Measurements from ENCODE around the gene TBC1D13. TPM values are rescaled to one million over a fixed set of nuclear protein-coding genes. Genes with fewer than 3 reads are reported as not detected.

TBC1D13 gene
- total RNA-seq (24.3 TPM), polyA plus RNA-seq (10 to 100 TPM; 13.3 to 18.8 (median 16.8) TPM)

DNA sequence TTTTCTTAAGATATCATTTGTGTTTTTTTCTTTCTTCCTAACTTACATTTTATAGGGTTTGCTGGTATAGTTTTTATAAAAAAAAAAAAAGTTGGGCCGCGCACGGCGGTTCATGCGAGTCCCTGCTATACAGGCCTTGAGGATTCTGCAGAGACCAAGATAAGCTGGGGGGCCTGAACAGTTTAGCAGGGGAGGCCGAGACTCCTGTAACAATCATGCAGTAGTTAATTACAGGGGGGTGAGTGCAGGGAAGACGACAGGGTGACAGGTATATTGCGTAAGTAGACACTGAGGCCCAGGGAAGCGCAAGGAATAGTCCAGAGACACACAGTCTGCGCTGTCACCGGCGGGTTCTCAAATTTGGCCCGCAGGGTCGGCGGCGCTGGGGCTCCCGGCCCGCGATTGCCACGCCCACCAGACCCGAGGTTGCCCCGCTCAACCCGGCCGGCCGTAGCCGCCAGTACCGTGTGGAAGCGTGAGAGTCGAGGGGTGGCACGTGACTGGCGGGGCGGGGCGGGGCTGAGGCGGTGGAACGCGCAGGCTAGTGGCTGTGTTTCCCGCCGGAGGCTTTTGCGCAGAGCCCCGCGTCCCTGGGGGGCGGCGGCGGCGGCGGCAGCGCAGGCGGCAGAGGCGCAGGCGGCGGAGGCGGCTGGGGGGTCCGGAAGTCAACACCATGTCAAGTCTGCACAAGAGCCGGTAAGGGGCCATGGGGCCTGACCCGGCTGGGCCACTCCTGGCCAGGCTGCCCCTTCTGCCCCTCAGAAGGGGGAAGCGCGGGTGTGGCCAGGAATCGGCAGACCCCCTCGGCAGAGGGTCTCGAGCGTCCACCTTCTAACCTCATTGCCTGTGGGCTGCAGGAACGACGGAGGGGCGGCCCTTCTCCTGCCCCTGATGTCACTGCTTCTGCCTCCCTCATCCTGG is at the start of gene TBC1D13:
Gene TBC1D13, plus strand, starts transcription at position 573 of the 921 bp plus-strand sequence. Its CDS starts 101 bp downstream, at position 674.
- Mint-ChIP-seq H3K4me1 (peaks cover 3 to 32% (median 7%) of the 10 kb centered on the region in 4 donors), H3K4me3 (peak within 1 kb of the TSS; percentile 89 to 97 (median 95)), H3K27ac (peak within 1 kb of the TSS; percentile 92 to 95 (median 93)), H3K27me3 (no peaks in the 10 kb centered on the region), H3K36me3 (peaks cover 4% of the 10 kb centered on the region), H3K9me3 (peaks cover 0 to 3% (median 0%) of the 10 kb centered on the region in 7 donors)
- Histone ChIP-seq H3K36me3 (ENCODE audit: control insufficient read depth, insufficient read depth, low read length) (peaks cover 20% of the 10 kb centered on the region), H3K27me3 (ENCODE audit: control insufficient read depth, insufficient read depth, low read length) (no peaks in the 10 kb centered on the region), H3K9me3 (ENCODE audit: control insufficient read depth in 2 of 2, low read length in 2 of 2) (no peaks in the 10 kb centered on the region), H3K4me1 (ENCODE audit: control insufficient read depth, insufficient read depth, low read length, poor library complexity, severe bottlenecking) (peaks cover 20% of the 10 kb centered on the region), H3K27ac (ENCODE audit: insufficient read depth, low read length, poor library complexity, severe bottlenecking) (peak within 1 kb of the TSS; percentile 85), H3K4me3 (ENCODE audit: low read depth, low read length) (peak within 1 kb of the TSS; percentile 76)
- ATAC-seq (ENCODE audit: low read depth in 2 of 2): peak; percentile 96 to 98
- peak; percentile 86 to 92 (median 91) for DNase-seq

DNA sequence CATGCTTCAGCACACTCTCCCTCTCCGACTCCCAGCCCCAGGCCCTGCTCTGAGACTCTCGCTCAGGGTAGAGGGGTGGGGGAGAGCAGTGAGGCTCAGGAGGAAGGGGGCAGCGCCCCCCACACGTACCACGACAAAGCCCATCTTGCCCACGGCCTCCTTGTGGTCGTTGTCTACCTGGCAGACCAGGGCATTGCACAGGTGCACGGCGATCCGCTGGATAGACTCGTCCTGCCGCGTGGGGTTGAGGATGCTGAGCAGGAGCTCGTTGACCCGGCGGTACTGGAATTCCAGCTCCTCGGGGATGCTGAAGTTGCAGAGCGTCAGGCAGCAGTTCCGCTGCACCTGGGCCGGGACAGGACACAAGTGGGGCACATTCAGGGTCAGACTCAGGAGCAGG is 44.7 kb upstream of the TBC1D13 start:
- H3K4me1 ChIP-seq (ENCODE audit: control insufficient read depth, insufficient read depth, low read length, poor library complexity, severe bottlenecking): no peaks in the 10 kb centered on the region
- Mint-ChIP-seq H3K36me3 (peaks cover 16% of the 10 kb centered on the region), H3K27me3 (no peaks in the 10 kb centered on the region), H3K4me1 (no peaks in the 10 kb centered on the region), H3K4me3 (no peak overlapping the region), H3K9me3 (no peaks in the 10 kb centered on the region), H3K27ac (no peak overlapping the region)
- no peaks in the 10 kb centered on the region for H3K27me3 ChIP-seq (ENCODE audit: control insufficient read depth, insufficient read depth, low read length)
- no peak overlapping the region for H3K27ac ChIP-seq (ENCODE audit: insufficient read depth, low read length, poor library complexity, severe bottlenecking)
- no peak for DNase-seq
- H3K9me3 ChIP-seq (ENCODE audit: control insufficient read depth in 2 of 2, low read length in 2 of 2): no peaks in the 10 kb centered on the region
- no peak overlapping the region for H3K4me3 ChIP-seq (ENCODE audit: low read depth, low read length)
- peaks cover 18% of the 10 kb centered on the region for H3K36me3 ChIP-seq (ENCODE audit: control insufficient read depth, insufficient read depth, low read length)
- ATAC-seq (ENCODE audit: low read depth in 2 of 2): no peak

DNA sequence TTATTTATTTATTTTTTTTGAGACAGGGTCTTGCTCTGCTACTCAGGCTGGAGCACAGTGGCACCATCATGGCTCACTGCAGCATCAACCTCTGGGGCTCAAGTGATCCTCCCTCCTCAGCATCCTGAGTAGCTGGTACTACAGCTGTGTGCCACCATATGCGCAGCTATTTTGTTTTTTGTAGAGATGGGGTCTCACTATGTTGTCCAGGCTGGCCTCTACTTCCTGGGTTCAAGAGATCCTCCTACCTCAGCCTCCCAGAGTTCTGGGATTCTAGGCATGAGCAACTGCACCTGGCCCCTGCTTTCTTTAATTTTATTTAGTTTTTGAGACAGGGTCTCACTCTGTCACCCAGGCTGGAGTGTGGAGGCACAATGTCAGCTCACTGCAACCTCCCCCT is 43.6 kb upstream of the TBC1D13 start:
- H3K36me3 Mint-ChIP-seq: peaks cover 16% of the 10 kb centered on the region
- H3K4me1 Mint-ChIP-seq: no peaks in the 10 kb centered on the region
- H3K27me3 Mint-ChIP-seq: no peaks in the 10 kb centered on the region
- no peaks in the 10 kb centered on the region for H3K27me3 ChIP-seq (ENCODE audit: control insufficient read depth, insufficient read depth, low read length)
- H3K9me3 ChIP-seq (ENCODE audit: control insufficient read depth in 2 of 2, low read length in 2 of 2): no peaks in the 10 kb centered on the region
- H3K9me3 Mint-ChIP-seq: no peaks in the 10 kb centered on the region
- ATAC-seq (ENCODE audit: low read depth in 2 of 2): no peak
- no peak overlapping the region for H3K27ac Mint-ChIP-seq
- no peak overlapping the region for H3K4me3 ChIP-seq (ENCODE audit: low read depth, low read length)
- no peaks in the 10 kb centered on the region for H3K4me1 ChIP-seq (ENCODE audit: control insufficient read depth, insufficient read depth, low read length, poor library complexity, severe bottlenecking)
- no peak overlapping the region for H3K4me3 Mint-ChIP-seq
- H3K36me3 ChIP-seq (ENCODE audit: control insufficient read depth, insufficient read depth, low read length): peaks cover 17% of the 10 kb centered on the region
- DNase-seq: no peak
- H3K27ac ChIP-seq (ENCODE audit: insufficient read depth, low read length, poor library complexity, severe bottlenecking): no peak overlapping the region

GRCh38 chr9:128747241-128747640 is 39.8 kb upstream of the TBC1D13 start:
- H3K36me3 ChIP-seq (ENCODE audit: control insufficient read depth, insufficient read depth, low read length): peaks cover 15% of the 10 kb centered on the region
- Mint-ChIP-seq H3K4me1 (no peaks in the 10 kb centered on the region), H3K9me3 (no peaks in the 10 kb centered on the region), H3K27me3 (no peaks in the 10 kb centered on the region), H3K27ac (no peak overlapping the region), H3K4me3 (no peak overlapping the region), H3K36me3 (peaks cover 6% of the 10 kb centered on the region)
- no peaks in the 10 kb centered on the region for H3K27me3 ChIP-seq (ENCODE audit: control insufficient read depth, insufficient read depth, low read length)
- H3K4me3 ChIP-seq (ENCODE audit: low read depth, low read length): no peak overlapping the region
- DNase-seq: no peak
- no peaks in the 10 kb centered on the region for H3K4me1 ChIP-seq (ENCODE audit: control insufficient read depth, insufficient read depth, low read length, poor library complexity, severe bottlenecking)
- no peaks in the 10 kb centered on the region for H3K9me3 ChIP-seq (ENCODE audit: control insufficient read depth in 2 of 2, low read length in 2 of 2)
- ATAC-seq (ENCODE audit: low read depth in 2 of 2): no peak
- H3K27ac ChIP-seq (ENCODE audit: insufficient read depth, low read length, poor library complexity, severe bottlenecking): no peak overlapping the region

DNA sequence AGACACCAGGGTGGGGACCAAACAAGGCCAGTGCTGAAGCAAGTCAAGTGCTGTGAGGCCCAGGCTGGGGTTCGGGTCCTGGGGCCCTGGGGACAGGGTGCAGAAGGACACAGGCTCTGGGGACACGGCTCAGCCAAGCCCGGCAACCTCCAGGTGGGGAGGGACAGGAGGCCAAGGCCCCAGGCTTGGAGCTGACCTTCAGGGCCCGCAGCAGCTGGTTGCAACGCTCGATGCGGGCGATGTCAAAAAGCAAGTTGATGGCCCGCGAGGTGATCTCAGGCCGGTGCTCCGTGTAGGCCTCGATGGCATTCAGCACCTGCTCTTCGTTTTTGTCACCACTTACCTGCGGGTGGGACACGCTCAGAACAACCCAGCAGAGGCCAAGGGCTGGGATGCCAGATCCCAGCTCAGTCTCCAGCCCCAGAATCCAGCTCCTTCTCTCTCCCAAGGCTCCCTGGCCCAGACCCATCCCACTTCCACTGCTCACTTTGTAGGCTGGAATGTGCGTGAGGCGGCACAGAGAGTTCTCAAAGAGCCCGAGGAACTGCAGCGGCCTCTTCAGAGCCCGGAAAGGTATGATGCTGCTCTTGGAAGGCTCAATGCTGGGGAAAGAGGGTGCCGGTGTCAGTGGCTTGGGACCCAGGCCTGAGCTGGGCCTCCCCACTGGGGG is 36.0 kb upstream of the TBC1D13 start:
- H3K27me3 Mint-ChIP-seq: no peaks in the 10 kb centered on the region
- no peaks in the 10 kb centered on the region for H3K9me3 Mint-ChIP-seq
- no peak overlapping the region for H3K27ac Mint-ChIP-seq
- Histone ChIP-seq H3K27ac (ENCODE audit: insufficient read depth, low read length, poor library complexity, severe bottlenecking) (no peak overlapping the region), H3K27me3 (ENCODE audit: control insufficient read depth, insufficient read depth, low read length) (no peaks in the 10 kb centered on the region), H3K9me3 (ENCODE audit: control insufficient read depth in 2 of 2, low read length in 2 of 2) (no peaks in the 10 kb centered on the region), H3K4me1 (ENCODE audit: control insufficient read depth, insufficient read depth, low read length, poor library complexity, severe bottlenecking) (no peaks in the 10 kb centered on the region), H3K36me3 (ENCODE audit: control insufficient read depth, insufficient read depth, low read length) (peaks cover 35% of the 10 kb centered on the region), H3K4me3 (ENCODE audit: low read depth, low read length) (no peak overlapping the region)
- ATAC-seq (ENCODE audit: low read depth in 2 of 2): no peak
- DNase-seq: no peak
- no peak overlapping the region for H3K4me3 Mint-ChIP-seq
- peaks cover 13% of the 10 kb centered on the region for H3K36me3 Mint-ChIP-seq
- peaks cover 0 to 5% (median 1%) of the 10 kb centered on the region in 4 donors for H3K4me1 Mint-ChIP-seq

DNA sequence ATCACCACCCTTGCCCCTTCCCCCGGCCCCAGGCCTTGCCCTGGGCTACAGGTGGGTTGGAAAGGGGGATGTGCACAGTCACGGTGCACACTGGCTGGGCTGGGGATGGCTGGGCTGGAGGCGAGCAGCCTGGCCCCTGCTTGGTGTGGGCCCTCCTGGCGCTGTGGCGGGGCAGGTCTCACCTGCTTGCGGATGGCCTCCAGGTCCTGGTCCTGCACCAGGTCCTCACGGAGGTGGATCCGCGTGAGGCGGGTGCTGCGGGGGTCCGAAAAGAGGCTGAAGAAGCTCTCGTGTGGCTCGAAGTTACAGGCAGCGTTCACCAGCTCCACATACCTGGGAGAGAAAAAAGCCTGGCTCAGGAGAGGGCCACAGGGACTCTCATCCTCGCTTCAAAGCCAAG is 33.4 kb upstream of the TBC1D13 start:
- Histone ChIP-seq H3K27me3 (ENCODE audit: control insufficient read depth, insufficient read depth, low read length) (no peaks in the 10 kb centered on the region), H3K9me3 (ENCODE audit: control insufficient read depth in 2 of 2, low read length in 2 of 2) (no peaks in the 10 kb centered on the region), H3K4me3 (ENCODE audit: low read depth, low read length) (no peak overlapping the region), H3K4me1 (ENCODE audit: control insufficient read depth, insufficient read depth, low read length, poor library complexity, severe bottlenecking) (no peaks in the 10 kb centered on the region), H3K36me3 (ENCODE audit: control insufficient read depth, insufficient read depth, low read length) (peaks cover 32% of the 10 kb centered on the region), H3K27ac (ENCODE audit: insufficient read depth, low read length, poor library complexity, severe bottlenecking) (no peak overlapping the region)
- Mint-ChIP-seq H3K27me3 (no peaks in the 10 kb centered on the region), H3K9me3 (peaks cover 0 to 1% (median 0%) of the 10 kb centered on the region in 7 donors), H3K36me3 (peaks cover 14% of the 10 kb centered on the region), H3K4me3 (no peak overlapping the region), H3K4me1 (peaks cover 5 to 13% (median 7%) of the 10 kb centered on the region in 4 donors), H3K27ac (no peak overlapping the region)
- ATAC-seq (ENCODE audit: low read depth in 2 of 2) (no peak), DNase-seq (no peak)

- no peak for DNase-seq
- Histone ChIP-seq H3K27ac (ENCODE audit: insufficient read depth, low read length, poor library complexity, severe bottlenecking) (no peak overlapping the region), H3K36me3 (ENCODE audit: control insufficient read depth, insufficient read depth, low read length) (peaks cover 16% of the 10 kb centered on the region), H3K9me3 (ENCODE audit: control insufficient read depth in 2 of 2, low read length in 2 of 2) (no peaks in the 10 kb centered on the region), H3K4me1 (ENCODE audit: control insufficient read depth, insufficient read depth, low read length, poor library complexity, severe bottlenecking) (no peaks in the 10 kb centered on the region), H3K4me3 (ENCODE audit: low read depth, low read length) (no peak overlapping the region), H3K27me3 (ENCODE audit: control insufficient read depth, insufficient read depth, low read length) (no peaks in the 10 kb centered on the region)
- Mint-ChIP-seq H3K4me1 (peaks cover 6 to 16% (median 7%) of the 10 kb centered on the region in 4 donors), H3K9me3 (peaks cover 0 to 1% (median 0%) of the 10 kb centered on the region in 7 donors), H3K27ac (no peak overlapping the region), H3K27me3 (no peaks in the 10 kb centered on the region), H3K4me3 (no peak overlapping the region), H3K36me3 (peaks cover 11% of the 10 kb centered on the region)
- ATAC-seq (ENCODE audit: low read depth in 2 of 2): no peak
These were observed 29.5 kb upstream of the TBC1D13 start for GRCh38 chr9:128757602-128758001.
